ENCODE results near the gene MAP2K5. TPM values are rescaled to one million over a fixed set of nuclear protein-coding genes. Genes with fewer than 3 reads are reported as not detected.

The MAP2K5 gene
- total RNA-seq, 4 donors from 2014 or later: 3.6 to 27.1 (median 18.6) TPM

- intact Hi-C loops (cut with DNase I; ENCODE audit: low total_unique reads): no loop called here
- Histone ChIP-seq H3K4me1 (no peaks in the 10 kb centered on the region), H3K27ac (no peak overlapping the region), H3K36me3 (no peaks in the 10 kb centered on the region), H3K27me3 (no peaks in the 10 kb centered on the region), H3K4me3 (no peak overlapping the region), H3K9me3 (no peaks in the 10 kb centered on the region)
- no peak for DNase-seq
- TF ChIP-seq POLR2A (IDR thresholded peaks at IDR 0.05): no peak
- TF ChIP-seq, protein P1, sequence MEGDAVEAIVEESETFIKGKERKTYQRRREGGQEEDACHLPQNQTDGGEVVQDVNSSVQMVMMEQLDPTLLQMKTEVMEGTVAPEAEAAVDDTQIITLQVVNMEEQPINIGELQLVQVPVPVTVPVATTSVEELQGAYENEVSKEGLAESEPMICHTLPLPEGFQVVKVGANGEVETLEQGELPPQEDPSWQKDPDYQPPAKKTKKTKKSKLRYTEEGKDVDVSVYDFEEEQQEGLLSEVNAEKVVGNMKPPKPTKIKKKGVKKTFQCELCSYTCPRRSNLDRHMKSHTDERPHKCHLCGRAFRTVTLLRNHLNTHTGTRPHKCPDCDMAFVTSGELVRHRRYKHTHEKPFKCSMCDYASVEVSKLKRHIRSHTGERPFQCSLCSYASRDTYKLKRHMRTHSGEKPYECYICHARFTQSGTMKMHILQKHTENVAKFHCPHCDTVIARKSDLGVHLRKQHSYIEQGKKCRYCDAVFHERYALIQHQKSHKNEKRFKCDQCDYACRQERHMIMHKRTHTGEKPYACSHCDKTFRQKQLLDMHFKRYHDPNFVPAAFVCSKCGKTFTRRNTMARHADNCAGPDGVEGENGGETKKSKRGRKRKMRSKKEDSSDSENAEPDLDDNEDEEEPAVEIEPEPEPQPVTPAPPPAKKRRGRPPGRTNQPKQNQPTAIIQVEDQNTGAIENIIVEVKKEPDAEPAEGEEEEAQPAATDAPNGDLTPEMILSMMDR (IDR thresholded peaks at IDR 0.05): no peak
Measured at GRCh38 chr15:67691450-67691849, 148.9 kb downstream of the MAP2K5 start.

DNA sequence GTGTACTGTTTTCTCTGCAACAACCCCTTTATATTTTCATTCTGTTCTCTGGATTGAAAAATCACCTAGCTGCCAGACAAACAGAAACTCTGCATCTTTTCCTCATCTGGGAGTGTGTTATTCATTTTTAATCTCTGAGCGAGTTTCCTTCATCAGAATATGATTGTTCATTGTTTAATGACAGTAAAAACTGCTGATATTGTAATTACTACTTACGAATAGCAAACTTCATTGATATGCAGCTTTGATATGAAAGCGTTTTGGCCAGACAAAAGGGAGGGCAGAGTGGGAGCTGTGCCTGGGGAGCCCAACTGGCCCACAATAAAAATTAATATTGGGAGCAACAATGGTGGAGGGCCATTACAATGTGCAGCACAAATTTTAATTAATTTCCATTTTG lies 150.1 kb downstream of the MAP2K5 start:
- Histone ChIP-seq H3K36me3 (no peaks in the 10 kb centered on the region), H3K4me1 (no peaks in the 10 kb centered on the region), H3K27me3 (no peaks in the 10 kb centered on the region), H3K4me3 (no peak overlapping the region), H3K27ac (no peak overlapping the region), H3K9me3 (no peaks in the 10 kb centered on the region)
- intact Hi-C loops (cut with DNase I; ENCODE audit: low total_unique reads): no loop called here
- TF ChIP-seq, protein P1 (IDR thresholded peaks at IDR 0.05): no peak
- TF ChIP-seq POLR2A (IDR thresholded peaks at IDR 0.05): no peak
- DNase-seq: no peak

DNA sequence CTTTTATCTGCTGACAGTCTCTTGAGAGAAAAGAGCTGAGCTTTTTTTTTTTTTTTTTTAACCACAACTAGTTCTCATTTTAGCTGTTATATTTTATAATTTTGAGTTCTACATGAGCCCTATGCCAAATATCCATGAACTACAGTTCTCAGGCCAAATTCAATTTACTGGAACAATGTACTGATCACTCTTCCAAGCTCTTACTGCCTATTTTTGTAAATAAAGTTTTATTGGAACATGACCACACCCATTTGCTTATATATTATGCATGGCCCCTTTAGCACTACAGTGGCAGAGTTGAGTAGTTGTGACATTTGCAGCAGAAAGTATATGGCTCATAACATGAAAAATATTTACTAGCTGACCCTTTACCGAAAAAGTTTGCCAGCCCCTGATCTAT lies 153.6 kb downstream of the MAP2K5 start:
- Histone ChIP-seq H3K4me1 (no peaks in the 10 kb centered on the region), H3K36me3 (no peaks in the 10 kb centered on the region), H3K27me3 (no peaks in the 10 kb centered on the region), H3K9me3 (no peaks in the 10 kb centered on the region), H3K4me3 (no peak overlapping the region), H3K27ac (no peak overlapping the region)
- no peak for DNase-seq
- intact Hi-C loops (cut with DNase I; ENCODE audit: low total_unique reads): no loop called here
- no peak for TF ChIP-seq POLR2A (IDR thresholded peaks at IDR 0.05)
- TF ChIP-seq, protein P1 (IDR thresholded peaks at IDR 0.05): no peak

DNA sequence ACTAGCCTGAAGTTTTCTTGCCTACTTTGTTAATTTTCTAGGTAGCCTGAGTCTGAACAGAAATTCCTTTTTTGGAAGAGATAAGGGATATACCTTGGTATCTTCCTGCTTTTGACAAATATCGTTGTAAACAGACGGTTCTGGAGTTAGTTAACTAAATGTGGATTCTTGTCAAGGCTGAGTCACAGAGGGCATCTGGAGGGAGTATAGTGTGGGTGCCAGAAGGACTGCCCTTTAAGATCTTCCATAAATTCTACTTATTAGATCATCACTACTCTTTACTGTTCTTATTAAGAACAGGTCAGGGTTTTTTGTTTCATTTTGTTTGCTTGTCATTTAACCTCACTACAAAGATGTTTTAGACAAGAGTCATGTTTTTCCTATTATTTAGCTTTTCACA lies 157.5 kb downstream of the MAP2K5 start:
- no peaks in the 10 kb centered on the region for H3K36me3 ChIP-seq
- H3K4me1 ChIP-seq: no peaks in the 10 kb centered on the region
- DNase-seq: no peak
- no peak overlapping the region for H3K4me3 ChIP-seq
- TF ChIP-seq POLR2A (IDR thresholded peaks at IDR 0.05): no peak
- TF ChIP-seq, protein P1 (IDR thresholded peaks at IDR 0.05): no peak
- no peaks in the 10 kb centered on the region for H3K27me3 ChIP-seq
- no peak overlapping the region for H3K27ac ChIP-seq
- no peaks in the 10 kb centered on the region for H3K9me3 ChIP-seq
- intact Hi-C loops (cut with DNase I; ENCODE audit: low total_unique reads): no loop called here

DNA sequence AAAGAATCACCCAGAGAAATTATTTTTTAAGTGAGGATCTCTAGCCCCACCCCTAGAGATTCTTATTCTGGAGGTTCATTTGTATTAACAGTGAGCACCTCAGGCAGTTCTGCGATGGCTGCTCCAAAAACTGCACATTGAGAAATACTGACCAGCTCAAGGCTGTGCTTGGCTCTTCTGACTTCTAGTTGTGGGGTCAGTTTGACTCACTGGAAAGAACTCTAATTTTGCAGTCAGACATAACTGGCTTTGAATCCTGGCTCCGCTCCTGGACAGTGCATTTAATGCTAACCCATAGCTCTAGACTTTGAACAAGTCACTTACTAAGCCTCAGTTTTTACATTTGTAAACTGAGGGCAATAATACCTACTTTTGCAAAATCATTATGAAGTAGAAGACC lies 159.2 kb downstream of the MAP2K5 start:
- no peak overlapping the region for H3K4me3 ChIP-seq
- no peak overlapping the region for H3K27ac ChIP-seq
- H3K9me3 ChIP-seq: no peaks in the 10 kb centered on the region
- no peaks in the 10 kb centered on the region for H3K4me1 ChIP-seq
- H3K27me3 ChIP-seq: no peaks in the 10 kb centered on the region
- TF ChIP-seq POLR2A (IDR thresholded peaks at IDR 0.05): no peak
- TF ChIP-seq, protein P1 (IDR thresholded peaks at IDR 0.05): no peak
- H3K36me3 ChIP-seq: no peaks in the 10 kb centered on the region
- DNase-seq: no peak
- intact Hi-C loops (cut with DNase I; ENCODE audit: low total_unique reads): no loop called here

All from uterus (tissue), 4 donors.